ENCODE measurements around the gene SRRM4.

DNA sequence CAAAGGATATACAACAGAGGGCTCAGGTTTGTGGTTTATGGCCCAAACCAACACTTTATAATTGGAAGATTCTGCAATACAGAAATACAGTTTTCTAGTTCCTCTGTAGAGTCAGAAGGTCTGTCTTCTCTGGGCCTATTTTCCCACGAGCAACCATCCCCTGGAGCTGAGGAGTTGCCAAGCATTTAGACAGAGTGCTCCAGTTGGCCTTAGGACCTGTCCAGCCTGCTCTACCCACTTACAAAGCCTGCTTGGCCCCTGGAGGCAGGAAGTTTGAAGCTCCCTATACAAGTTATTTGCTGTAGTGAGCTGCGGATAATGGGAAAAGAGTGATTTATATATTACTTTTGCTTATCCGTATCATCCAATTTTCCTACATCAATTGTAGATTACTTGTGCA is 136.6 kb downstream of the SRRM4 start:
- TF ChIP-seq, protein P1, sequence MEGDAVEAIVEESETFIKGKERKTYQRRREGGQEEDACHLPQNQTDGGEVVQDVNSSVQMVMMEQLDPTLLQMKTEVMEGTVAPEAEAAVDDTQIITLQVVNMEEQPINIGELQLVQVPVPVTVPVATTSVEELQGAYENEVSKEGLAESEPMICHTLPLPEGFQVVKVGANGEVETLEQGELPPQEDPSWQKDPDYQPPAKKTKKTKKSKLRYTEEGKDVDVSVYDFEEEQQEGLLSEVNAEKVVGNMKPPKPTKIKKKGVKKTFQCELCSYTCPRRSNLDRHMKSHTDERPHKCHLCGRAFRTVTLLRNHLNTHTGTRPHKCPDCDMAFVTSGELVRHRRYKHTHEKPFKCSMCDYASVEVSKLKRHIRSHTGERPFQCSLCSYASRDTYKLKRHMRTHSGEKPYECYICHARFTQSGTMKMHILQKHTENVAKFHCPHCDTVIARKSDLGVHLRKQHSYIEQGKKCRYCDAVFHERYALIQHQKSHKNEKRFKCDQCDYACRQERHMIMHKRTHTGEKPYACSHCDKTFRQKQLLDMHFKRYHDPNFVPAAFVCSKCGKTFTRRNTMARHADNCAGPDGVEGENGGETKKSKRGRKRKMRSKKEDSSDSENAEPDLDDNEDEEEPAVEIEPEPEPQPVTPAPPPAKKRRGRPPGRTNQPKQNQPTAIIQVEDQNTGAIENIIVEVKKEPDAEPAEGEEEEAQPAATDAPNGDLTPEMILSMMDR (IDR thresholded peaks at IDR 0.05) = no peak
- TF ChIP-seq POLR2A (IDR thresholded peaks at IDR 0.05) (no peak), EP300 (IDR thresholded peaks at IDR 0.05) (no peak)

Data from tibial nerve (tissue), 4 donors.